OCI-LY3 (cell line): Measurements from ENCODE around the gene BORCS8.

Source experiments
- EZH2phosphoT487 ChIP-seq: fragments of 200-600 bp; shearing (Covaris generic); IDR thresholded peaks from 2 replicates; pipeline ENCODE4 v1.6.1; 2018; ENCODE audit warnings: antibody characterized with exemption, mixed run types, low read depth
- TF ChIP-seq, protein P1 (sequence below): fragments of 200-600, 300-600 bp; sonication (generic); IDR thresholded peaks from 2 replicates; pipeline ENCODE4 v1.5.1; 2014; ENCODE audit warnings: antibody characterized with exemption, low read length, low read depth

- TF ChIP-seq, protein P1, sequence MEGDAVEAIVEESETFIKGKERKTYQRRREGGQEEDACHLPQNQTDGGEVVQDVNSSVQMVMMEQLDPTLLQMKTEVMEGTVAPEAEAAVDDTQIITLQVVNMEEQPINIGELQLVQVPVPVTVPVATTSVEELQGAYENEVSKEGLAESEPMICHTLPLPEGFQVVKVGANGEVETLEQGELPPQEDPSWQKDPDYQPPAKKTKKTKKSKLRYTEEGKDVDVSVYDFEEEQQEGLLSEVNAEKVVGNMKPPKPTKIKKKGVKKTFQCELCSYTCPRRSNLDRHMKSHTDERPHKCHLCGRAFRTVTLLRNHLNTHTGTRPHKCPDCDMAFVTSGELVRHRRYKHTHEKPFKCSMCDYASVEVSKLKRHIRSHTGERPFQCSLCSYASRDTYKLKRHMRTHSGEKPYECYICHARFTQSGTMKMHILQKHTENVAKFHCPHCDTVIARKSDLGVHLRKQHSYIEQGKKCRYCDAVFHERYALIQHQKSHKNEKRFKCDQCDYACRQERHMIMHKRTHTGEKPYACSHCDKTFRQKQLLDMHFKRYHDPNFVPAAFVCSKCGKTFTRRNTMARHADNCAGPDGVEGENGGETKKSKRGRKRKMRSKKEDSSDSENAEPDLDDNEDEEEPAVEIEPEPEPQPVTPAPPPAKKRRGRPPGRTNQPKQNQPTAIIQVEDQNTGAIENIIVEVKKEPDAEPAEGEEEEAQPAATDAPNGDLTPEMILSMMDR = no peak
- TF ChIP-seq EZH2phosphoT487 = no peak
These were observed 27.0 kb upstream of the BORCS8 start for GRCh38 chr19:19218911-19219310.
